HL-60 (cell line): ENCODE measurements around the gene SLC30A3.

Experiments
- DNase-seq, 2 experiments: peaks; one replicate each; pipeline ENCODE4 v3.0.0-alpha.2; 2010 to 2020; ENCODE audit warnings: low read depth in 1 of 2, low spot score in 1 of 2
- H3K27ac ChIP-seq: fragments of 250-450 bp; sonication (Bioruptor Pico); replicated peaks from 2 replicates; pipeline ENCODE4 v1.5.1; 2020; ENCODE audit warnings: mild to moderate bottlenecking, moderate library complexity
- H3K27me3 ChIP-seq: fragments of 250-450 bp; sonication (Bioruptor Pico); 2 replicates; pipeline ENCODE4 v1.5.1; 2021; ENCODE audit warnings: mild to moderate bottlenecking, moderate library complexity; ENCODE audit not compliant: insufficient read depth, poor library complexity, severe bottlenecking
- H3K4me3 ChIP-seq: replicated peaks from 2 replicates; pipeline ENCODE4 v1.5.1; 2011; ENCODE audit warnings: mild to moderate bottlenecking, control low read depth, low read length; ENCODE audit not compliant: insufficient read depth
- CTCF ChIP-seq: IDR thresholded peaks from one replicate; pipeline ENCODE4 v1.5.1; 2011; ENCODE audit warnings: low read length, control low read depth, inconsistent platforms; ENCODE audit not compliant: insufficient read depth
- GABPA ChIP-seq: IDR thresholded peaks from 2 replicates; pipeline ENCODE4 v1.6.1; 2012; ENCODE audit warnings: low read depth
- POLR2AphosphoS5 ChIP-seq: IDR thresholded peaks from 2 replicates; pipeline ENCODE4 v1.6.1; 2012; ENCODE audit warnings: low read depth
- REST ChIP-seq: IDR thresholded peaks from 2 replicates; pipeline ENCODE4 v1.6.1; 2012; ENCODE audit warnings: low read depth; ENCODE audit not compliant: insufficient replicate concordance
- SPI1 ChIP-seq: IDR thresholded peaks from 2 replicates; pipeline ENCODE4 v1.6.1; 2012; ENCODE audit warnings: low read depth, mild to moderate bottlenecking, borderline replicate concordance

The SLC30A3 gene

GRCh38 chr2:27233341-27233740, 29.5 kb downstream of the SLC30A3 start:
- H3K27ac ChIP-seq = no peak overlapping the region

GRCh38 chr2:27231921-27232320, 30.9 kb downstream of the SLC30A3 start:
- TF ChIP-seq GABPA = no peak
- no peak for TF ChIP-seq SPI1
- TF ChIP-seq REST = no peak
- TF ChIP-seq POLR2AphosphoS5 = no peak
- TF ChIP-seq CTCF = no peak
- Histone ChIP-seq H3K27ac (no peak overlapping the region), H3K4me3 (no peak overlapping the region), H3K27me3 (no peaks in the 10 kb centered on the region)
- no peak for DNase-seq

More at GRCh38 chr2:27233341-27233740, 29.5 kb downstream of the SLC30A3 start:
- Histone ChIP-seq H3K27me3 (no peaks in the 10 kb centered on the region), H3K4me3 (no peak overlapping the region)
- no peak for DNase-seq
- TF ChIP-seq CTCF (no peak), POLR2AphosphoS5 (no peak), GABPA (no peak), SPI1 (no peak), REST (no peak)

- Histone ChIP-seq H3K27me3 (no peaks in the 10 kb centered on the region), H3K4me3 (no peak overlapping the region), H3K27ac (no peak overlapping the region)
- TF ChIP-seq REST (no peak), CTCF (no peak), POLR2AphosphoS5 (no peak), GABPA (no peak), SPI1 (no peak)
- no peak for DNase-seq
Observed at GRCh38 chr2:27227501-27227900, 35.3 kb downstream of the SLC30A3 start.
